Stomach (tissue), 9 donors: ENCODE results near the gene RASL12. TPM values are rescaled to one million over a fixed set of nuclear protein-coding genes. Genes with fewer than 3 reads are reported as not detected.
"Not testable (repeated sequence)": the region's sequence is repeated elsewhere in the genome, so short reads cannot be mapped to it uniquely, and the experiment has no call there.

ENCODE experiments used
- DNase-seq, 2 donors: peaks; one replicate each; pipeline versions ENCODE4 v3.0.0 to v3.0.0-alpha.2; 2013 to 2019
- H3K27ac ChIP-seq, 5 donors: fragments of 200-600 bp in 4 of 5; sonication (generic) in 4 of 5; one replicate each; pipeline ENCODE4 v1.5.1; 2013 to 2019; ENCODE audit warnings: mild to moderate bottlenecking in 1 of 5, moderate library complexity in 1 of 5
- H3K27me3 ChIP-seq, 3 donors: fragments of 200-600 bp; sonication (generic); one replicate each; pipeline ENCODE4 v1.5.1; 2017 to 2019; ENCODE audit warnings: mixed run types in 1 of 3
- H3K36me3 ChIP-seq, 4 donors: fragments of 200-600 bp; sonication (generic); 1 replicate in 3 of 4; 2 replicates in 1 of 4; pipeline ENCODE4 v1.5.1; 2016 to 2019
- H3K4me1 ChIP-seq, 4 donors: fragments of 200-600 bp; sonication (generic); one replicate each; pipeline ENCODE4 v1.5.1; 2016 to 2019
- H3K4me3 ChIP-seq, 4 donors: fragments of 200-600 bp; sonication (generic) in 3 of 4; one replicate each; pipeline ENCODE4 v1.5.1; 2016 to 2019; ENCODE audit warnings: mild to moderate bottlenecking in 1 of 4
- H3K9me3 ChIP-seq, 4 donors: fragments of 200-600 bp; sonication (generic); one replicate each; pipeline ENCODE4 v1.5.1; 2016 to 2019
- CTCF ChIP-seq, 7 experiments: fragments of 450-650 bp in 4 of 7; fragments of 200-600 bp in 3 of 7; sonication (generic) in 3 of 7; IDR thresholded peaks; one replicate each; pipeline ENCODE4 v1.5.1; 2016 to 2019; ENCODE audit warnings: antibody characterized with exemption in 7 of 7, control low read depth in 2 of 7, mild to moderate bottlenecking in 1 of 7
- EP300 ChIP-seq: sonication (generic); formaldehyde crosslinking; IDR thresholded peaks from one replicate; pipeline ENCODE4 v1.6.1; 2017; ENCODE audit warnings: antibody characterized with exemption
- POLR2A ChIP-seq, 4 donors: fragments of 450-650 bp; IDR thresholded peaks; one replicate each; pipeline ENCODE4 v1.6.1; 2016; ENCODE audit warnings: antibody characterized with exemption in 4 of 4, control low read depth in 2 of 4, mild to moderate bottlenecking in 1 of 4, moderate library complexity in 1 of 4
- POLR2AphosphoS5 ChIP-seq, 3 donors: sonication (generic); formaldehyde crosslinking; IDR thresholded peaks; one replicate each; pipeline ENCODE4 v1.6.1; 2016; ENCODE audit warnings: antibody characterized with exemption in 3 of 3
- WGBS, 5 donors: extraction: QIAGEN DNeasy Blood & Tissue Kit in 3 of 5; methylation state at CpG; one replicate each; pipeline versions ENCODE4 v1.1.5 to v1.1.7; 2013 to 2018; 5-methylcytosine and 5-hydroxymethylcytosine counted together
- intact Hi-C: fragments of 100-400 bp; cut with DNase I; formaldehyde crosslinking; loops from one replicate; pipeline ENCODE4 v1.15.1; 2023; ENCODE audit warnings: low total_unique reads
- polyA plus RNA-seq, 3 donors: library from polyadenylated mRNA; stranded (reverse); fragments of 200-250 nt; gene quantifications; one replicate each; pipeline ENCODE4 v1.2.3, GENCODE V29; 2013
- total RNA-seq, 5 donors: library from RNA; depleted of rRNA; stranded (reverse); fragments of >200 nt; gene quantifications; one replicate each; pipeline versions ENCODE4 v1.1.0 to v1.2.3, GENCODE V29; 2014 to 2016
- donor health status: healthy with polysubstance abuse.
- donor health status: Bipolar disorder and iron deficiency.
- donor health status: healthy.

RASL12 gene
- total and polyA plus RNA-seq, 8 donors, result 0.58 to 27.7 (median 10.9) TPM

- Histone ChIP-seq H3K36me3 (no peaks in the 10 kb centered on the region), H3K27ac (no peak overlapping the region), H3K27me3 (peaks cover 0 to 54% (median 15%) of the 10 kb centered on the region in 3 donors), H3K4me1 (peaks cover 4 to 35% (median 26%) of the 10 kb centered on the region in 4 donors), H3K4me3 (no peak overlapping the region), H3K9me3 (no peaks in the 10 kb centered on the region)
- WGBS, 5 donors, result 85 to 94% (median 87%) methylated on average over 4 to 5 of the region's 5 CpGs
- TF ChIP-seq POLR2AphosphoS5 (IDR thresholded peaks at IDR 0.05) (no peak), CTCF (IDR thresholded peaks at IDR 0.05) (no peak), EP300 (no peak), POLR2A (IDR thresholded peaks at IDR 0.05) (no peak)
- DNase-seq, result no peak
- intact Hi-C loops, result no loop called here
Measured at GRCh38 chr15:65079580-65079979, 11.8 kb upstream of the RASL12 start.

- WGBS, 5 donors, result 4 to 18% (median 12%) methylated on average over 21 to 24 of the region's 24 CpGs
- no peak overlapping the region for H3K27ac ChIP-seq
- H3K9me3 ChIP-seq, result no peaks in the 10 kb centered on the region
- peak; percentile 79 to 91 for DNase-seq
- H3K36me3 ChIP-seq, result no peaks in the 10 kb centered on the region
- peaks cover 0 to 41% (median 15%) of the 10 kb centered on the region in 3 donors for H3K27me3 ChIP-seq
- peak in 1 of 3 donors; percentile 56 for TF ChIP-seq POLR2AphosphoS5 (IDR thresholded peaks at IDR 0.05)
- no peak for TF ChIP-seq POLR2A (IDR thresholded peaks at IDR 0.05)
- TF ChIP-seq CTCF (IDR thresholded peaks at IDR 0.05), result peak in 5 of 7 experiments; percentile 44 to 63 (median 52)
- no peak for TF ChIP-seq EP300
- H3K4me1 ChIP-seq, result peaks cover 4 to 25% (median 17%) of the 10 kb centered on the region in 4 donors
- intact Hi-C loops, result no loop called here
- H3K4me3 ChIP-seq, result peak overlapping the region in 1 of 4 donors; percentile 26
Measured at GRCh38 chr15:65077981-65078352, 10.2 kb upstream of the RASL12 start.

- DNase-seq, result no peak
- peaks cover 0 to 40% (median 15%) of the 10 kb centered on the region in 3 donors for H3K27me3 ChIP-seq
- 53 to 73% (median 63%) methylated on average over 19 to 85 of the region's 85 CpGs for WGBS, 5 donors
- no peaks in the 10 kb centered on the region for H3K9me3 ChIP-seq
- peaks cover under 1 to 20% (median 12%) of the 10 kb centered on the region in 4 donors for H3K4me1 ChIP-seq
- TF ChIP-seq CTCF (IDR thresholded peaks at IDR 0.05) (no peak), POLR2AphosphoS5 (IDR thresholded peaks at IDR 0.05) (no peak)
- no peak overlapping the region for H3K27ac ChIP-seq
- no peaks in the 10 kb centered on the region for H3K36me3 ChIP-seq
- intact Hi-C loops, result no loop called here
- peak overlapping the region in 1 of 4 donors; percentile 26 for H3K4me3 ChIP-seq
Measured at GRCh38 chr15:65077291-65077980, 9.6 kb upstream of the RASL12 start.

GRCh38 chr15:65076486-65077290 lies 8.9 kb upstream of the RASL12 start, which contains the start of gene KBTBD13:
TSS of gene KBTBD13 (plus strand) at chr15:65076746. CDS start at chr15:65076816, 70 bp downstream.
- Histone ChIP-seq H3K9me3 (no peaks in the 10 kb centered on the region), H3K36me3 (no peaks in the 10 kb centered on the region), H3K27me3 (peaks cover 0 to 32% (median 15%) of the 10 kb centered on the region in 3 donors), H3K4me1 (peaks cover 7 to 19% (median 16%) of the 10 kb centered on the region in 4 donors), H3K27ac (no peak within 1 kb of the TSS), H3K4me3 (peak within 1 kb of the TSS in 1 of 4 donors; percentile 26)
- DNase-seq, result no peak
- TF ChIP-seq POLR2AphosphoS5 (IDR thresholded peaks at IDR 0.05) (no peak), CTCF (IDR thresholded peaks at IDR 0.05) (no peak), EP300 (no peak), POLR2A (IDR thresholded peaks at IDR 0.05) (no peak)
- 60 to 86% (median 81%) methylated on average over 45 to 73 of the region's 73 CpGs for WGBS, 5 donors
- intact Hi-C loops, result no loop called here

- H3K4me1 ChIP-seq, result peaks cover 16 to 27% (median 23%) of the 10 kb centered on the region in 4 donors
- intact Hi-C loops, H3K27ac ChIP-seq, H3K36me3 ChIP-seq, H3K9me3 ChIP-seq, H3K4me3 ChIP-seq, DNase-seq: not testable (repeated sequence)
- H3K27me3 ChIP-seq, result peaks cover 0 to 32% (median 15%) of the 10 kb centered on the region in 3 donors
- WGBS, 5 donors, result 71 to 81% (median 79%) methylated on average over 12 of the region's 12 CpGs
Measured at GRCh38 chr15:65075607-65076395, 8.0 kb upstream of the RASL12 start.

- H3K36me3 ChIP-seq, DNase-seq, H3K27ac ChIP-seq, intact Hi-C loops, H3K4me3 ChIP-seq, H3K9me3 ChIP-seq: not testable (repeated sequence)
- Histone ChIP-seq H3K4me1 (peaks cover 24 to 36% (median 31%) of the 10 kb centered on the region in 4 donors), H3K27me3 (peaks cover 0 to 32% (median 15%) of the 10 kb centered on the region in 3 donors)
- whole genome bisulfite sequencing, 5 donors, result 88 to 98% (median 95%) methylated on average over 4 to 17 of the region's 22 CpGs
Measured at GRCh38 chr15:65074946-65075345, 7.2 kb upstream of the RASL12 start.
